NB4 (cell line): ENCODE data around the gene ESRRG.

Experiments used
- DNase-seq: peaks from one replicate; pipeline ENCODE4 v3.0.0; 2010; ENCODE audit warnings: low read depth
- H3K4me3 ChIP-seq: one replicate; pipeline ENCODE4 v1.5.1; 2011; ENCODE audit warnings: mild to moderate bottlenecking, low read depth, low read length, moderate library complexity
- MYC ChIP-seq: IDR thresholded peaks from 2 replicates; pipeline ENCODE4 v1.6.1; 2011; ENCODE audit warnings: low read depth, low read length
- POLR2A ChIP-seq: IDR thresholded peaks from 2 replicates; pipeline ENCODE4 v1.6.1; 2011; ENCODE audit warnings: mild to moderate bottlenecking; ENCODE audit not compliant: insufficient read length; ENCODE audit errors: extremely low read depth
- TF ChIP-seq, protein P1 (sequence below): IDR thresholded peaks from one replicate; pipeline ENCODE4 v1.5.1; 2012; ENCODE audit warnings: low read depth, low read length
- TF ChIP-seq, protein P2 (sequence below): IDR thresholded peaks from 2 replicates; pipeline ENCODE4 v1.6.1; 2011; ENCODE audit warnings: low read depth, low read length

The ESRRG gene

DNA sequence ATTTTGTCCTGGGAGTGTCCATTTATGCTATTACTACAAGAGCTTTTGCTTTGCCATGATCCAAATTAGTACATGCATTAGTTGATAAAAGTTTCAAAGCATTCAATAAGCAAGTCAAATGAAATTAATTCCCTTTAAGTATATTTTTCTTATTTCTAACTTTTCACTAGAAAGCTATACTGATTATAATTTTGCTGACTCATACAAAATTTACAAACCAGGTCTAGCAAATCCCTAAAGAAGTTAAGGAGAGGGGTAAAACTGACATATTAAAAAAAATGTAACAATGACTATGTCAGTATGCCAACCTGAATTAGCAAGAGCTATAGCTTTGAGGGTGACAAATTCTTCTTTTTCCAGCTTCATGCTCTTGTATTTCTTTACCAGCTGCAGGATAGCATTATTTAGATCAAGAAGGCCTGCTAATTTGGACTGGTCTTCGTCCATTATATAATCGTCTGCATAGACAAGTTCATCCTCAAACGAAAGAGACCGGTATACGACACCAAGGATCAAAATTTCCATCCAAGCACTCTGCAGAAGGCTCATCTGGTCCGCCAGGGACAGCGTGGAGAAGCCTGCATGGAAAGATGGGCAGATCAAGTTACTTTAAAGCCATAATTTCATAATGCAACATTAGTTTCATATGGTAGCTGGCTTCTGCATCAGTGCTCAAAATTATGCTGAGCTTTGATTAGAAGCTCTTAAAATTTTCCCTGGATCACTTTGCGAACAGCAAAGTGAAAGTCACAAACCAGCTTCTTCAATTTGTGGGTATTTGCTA lies 204.2 kb downstream of the ESRRG start:
- H3K4me3 ChIP-seq = no peak overlapping the region
- TF ChIP-seq, protein P1, sequence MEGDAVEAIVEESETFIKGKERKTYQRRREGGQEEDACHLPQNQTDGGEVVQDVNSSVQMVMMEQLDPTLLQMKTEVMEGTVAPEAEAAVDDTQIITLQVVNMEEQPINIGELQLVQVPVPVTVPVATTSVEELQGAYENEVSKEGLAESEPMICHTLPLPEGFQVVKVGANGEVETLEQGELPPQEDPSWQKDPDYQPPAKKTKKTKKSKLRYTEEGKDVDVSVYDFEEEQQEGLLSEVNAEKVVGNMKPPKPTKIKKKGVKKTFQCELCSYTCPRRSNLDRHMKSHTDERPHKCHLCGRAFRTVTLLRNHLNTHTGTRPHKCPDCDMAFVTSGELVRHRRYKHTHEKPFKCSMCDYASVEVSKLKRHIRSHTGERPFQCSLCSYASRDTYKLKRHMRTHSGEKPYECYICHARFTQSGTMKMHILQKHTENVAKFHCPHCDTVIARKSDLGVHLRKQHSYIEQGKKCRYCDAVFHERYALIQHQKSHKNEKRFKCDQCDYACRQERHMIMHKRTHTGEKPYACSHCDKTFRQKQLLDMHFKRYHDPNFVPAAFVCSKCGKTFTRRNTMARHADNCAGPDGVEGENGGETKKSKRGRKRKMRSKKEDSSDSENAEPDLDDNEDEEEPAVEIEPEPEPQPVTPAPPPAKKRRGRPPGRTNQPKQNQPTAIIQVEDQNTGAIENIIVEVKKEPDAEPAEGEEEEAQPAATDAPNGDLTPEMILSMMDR = no peak
- TF ChIP-seq, protein P2, sequence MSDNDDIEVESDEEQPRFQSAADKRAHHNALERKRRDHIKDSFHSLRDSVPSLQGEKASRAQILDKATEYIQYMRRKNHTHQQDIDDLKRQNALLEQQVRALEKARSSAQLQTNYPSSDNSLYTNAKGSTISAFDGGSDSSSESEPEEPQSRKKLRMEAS = no peak
- TF ChIP-seq MYC = no peak
- TF ChIP-seq POLR2A = no peak
- no peak for DNase-seq

DNA sequence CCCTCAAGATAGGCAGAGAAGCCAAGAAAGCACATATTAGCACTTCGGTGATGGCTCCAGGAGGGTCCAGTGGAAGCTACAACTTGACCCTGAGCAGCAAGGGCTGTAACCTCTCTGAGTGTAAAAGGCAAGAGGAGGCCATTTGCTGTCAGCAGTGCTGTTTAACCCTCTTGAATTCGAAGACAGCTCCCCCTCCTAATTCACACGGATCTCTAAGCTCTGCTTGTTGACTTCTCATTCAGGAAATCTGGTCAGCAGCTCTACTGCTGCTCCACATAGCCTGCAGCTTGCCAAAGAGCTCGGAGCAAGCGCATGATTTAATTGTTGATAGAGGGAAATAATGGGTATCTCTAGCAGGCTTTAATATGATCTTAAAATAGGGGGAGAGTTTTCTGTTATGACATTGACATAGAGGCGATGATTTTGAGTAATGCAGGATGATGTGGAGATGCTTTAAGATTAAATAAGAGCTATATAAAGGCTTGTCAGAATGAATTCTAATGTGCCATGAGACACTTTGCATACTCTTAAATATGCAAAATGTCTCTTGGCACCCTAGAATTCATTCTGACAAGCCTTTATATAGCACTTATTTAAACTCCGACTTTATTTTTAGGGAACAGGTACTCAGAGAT lies 220.6 kb downstream of the ESRRG start:
- no peak overlapping the region for H3K4me3 ChIP-seq
- DNase-seq = no peak
- TF ChIP-seq, protein P1 = no peak
- TF ChIP-seq POLR2A (no peak), MYC (no peak)
- TF ChIP-seq, protein P2 = no peak

DNA sequence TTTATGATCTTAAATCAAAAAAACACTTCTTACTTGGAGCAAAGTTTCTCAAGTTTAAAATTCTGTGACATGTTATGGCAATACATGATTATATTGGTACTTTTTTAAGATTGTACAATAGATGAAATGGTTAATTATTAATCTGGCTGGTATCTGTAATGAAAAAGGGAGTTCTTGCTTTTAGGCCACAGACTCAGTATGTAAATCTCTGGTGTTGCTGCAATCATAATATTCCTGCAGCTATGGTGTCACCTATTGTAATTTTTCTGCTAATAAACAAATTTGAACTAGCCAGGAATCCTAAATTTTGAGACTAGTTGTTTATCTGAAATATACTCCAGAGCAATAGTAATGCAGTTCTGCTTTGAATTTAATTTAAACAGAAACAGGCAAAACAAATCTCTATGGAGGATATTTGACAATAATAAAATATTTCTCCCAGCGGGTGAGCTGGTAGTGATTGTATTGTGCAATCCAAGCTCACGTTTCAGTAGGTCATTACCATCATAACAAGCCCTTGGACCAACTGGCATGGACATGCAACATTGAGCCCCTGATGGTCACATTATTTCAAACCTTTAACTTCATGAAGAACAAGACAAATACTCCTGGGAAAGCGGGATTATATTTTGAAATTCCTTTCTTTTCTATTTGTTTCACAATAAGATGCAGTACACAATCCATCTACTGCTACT lies 222.8 kb downstream of the ESRRG start:
- no peak overlapping the region for H3K4me3 ChIP-seq
- TF ChIP-seq, protein P2 = no peak
- TF ChIP-seq POLR2A = no peak
- no peak for TF ChIP-seq MYC
- TF ChIP-seq, protein P1 = no peak
- no peak for DNase-seq

DNA sequence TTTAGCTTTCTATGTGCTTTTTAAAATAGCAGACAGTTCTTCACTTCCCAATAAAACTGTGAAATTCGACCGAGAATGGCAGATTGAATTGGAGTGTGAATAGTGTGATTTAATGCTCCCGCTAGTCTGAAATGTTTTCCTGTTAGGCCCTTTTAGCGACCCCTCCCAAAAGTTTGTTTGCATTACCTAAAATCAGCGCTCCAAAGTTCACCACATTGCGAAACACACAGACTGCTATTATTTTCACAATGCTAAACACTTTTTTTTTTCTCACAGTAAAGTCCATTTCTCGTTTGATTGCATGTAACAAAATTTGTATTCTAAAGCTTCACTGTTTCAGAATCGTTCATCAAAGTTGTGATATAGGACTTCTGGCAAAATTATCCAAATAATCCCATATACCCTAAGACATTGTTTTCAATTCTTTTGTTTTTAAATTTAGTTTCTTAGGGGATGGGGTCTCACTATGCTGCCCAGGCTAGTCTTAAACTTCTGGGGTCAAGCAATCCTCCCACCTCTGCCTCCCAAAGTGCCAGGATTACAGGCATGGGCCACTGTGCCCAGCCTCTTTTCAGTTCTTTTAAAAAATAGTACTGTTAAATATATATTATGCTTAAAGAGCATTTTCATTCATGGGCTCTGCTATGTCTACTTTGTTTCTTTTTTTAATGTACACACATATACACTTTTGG lies 223.5 kb downstream of the ESRRG start:
- TF ChIP-seq POLR2A = no peak
- TF ChIP-seq, protein P2 = no peak
- TF ChIP-seq, protein P1 = no peak
- no peak for TF ChIP-seq MYC
- no peak for DNase-seq
- no peak overlapping the region for H3K4me3 ChIP-seq

DNA sequence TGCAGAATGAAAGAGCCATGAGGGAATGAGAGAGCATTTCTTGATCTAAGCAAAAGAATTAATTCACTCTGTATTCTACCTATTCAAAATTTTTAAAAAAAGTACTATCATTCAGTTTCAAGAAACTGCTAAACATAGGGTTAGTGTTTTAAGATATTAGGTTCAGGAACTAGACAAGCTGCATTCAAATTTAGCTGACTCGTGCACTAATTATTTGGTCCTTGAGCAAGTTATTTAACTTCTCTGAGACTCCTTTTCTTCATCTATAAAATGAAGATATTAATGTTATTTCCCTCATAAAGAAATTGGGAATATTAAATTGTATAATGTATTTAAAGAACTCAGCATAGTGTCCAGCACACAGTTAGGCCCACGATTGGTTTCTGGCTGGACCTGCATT lies 225.0 kb downstream of the ESRRG start:
- no peak overlapping the region for H3K4me3 ChIP-seq
- DNase-seq = no peak
- TF ChIP-seq, protein P1 = no peak
- TF ChIP-seq, protein P2 = no peak
- no peak for TF ChIP-seq POLR2A
- TF ChIP-seq MYC = no peak
